DND-41 (cell line): ENCODE measurements around the gene XRCC4.

ENCODE experiments used
- ATAC-seq: fragments of 200-7000 bp; cut with Tn5 transposase; 3 replicates; pipeline ENCODE4 v1.9.1; 2021; ENCODE audit warnings: low read depth; ENCODE audit not compliant: insufficient read depth
- DNase-seq: peaks from one replicate; pipeline ENCODE4 v3.0.0-alpha.2; 2020
- H2AFZ ChIP-seq: 2 replicates; pipeline ENCODE4 v1.6.0; 2012; ENCODE audit warnings: low read depth, low read length
- H3K27ac ChIP-seq: 2 replicates; pipeline ENCODE4 v1.5.1; 2012; ENCODE audit warnings: low read length, inconsistent platforms
- H3K27me3 ChIP-seq: fragments of 200-600 bp; sonication (generic); 2 replicates; pipeline ENCODE4 v1.6.0; 2012; ENCODE audit warnings: low read length, mild to moderate bottlenecking, inconsistent platforms; ENCODE audit not compliant: insufficient read depth, poor library complexity
- H3K36me3 ChIP-seq: 2 replicates; pipeline ENCODE4 v1.5.1; 2012; ENCODE audit warnings: low read length, inconsistent platforms; ENCODE audit not compliant: insufficient read depth
- H3K4me1 ChIP-seq: 2 replicates; pipeline ENCODE4 v1.5.1; 2012; ENCODE audit warnings: mild to moderate bottlenecking, low read length; ENCODE audit not compliant: insufficient read depth
- H3K4me2 ChIP-seq: 2 replicates; pipeline ENCODE4 v1.6.0; 2012; ENCODE audit warnings: mild to moderate bottlenecking, moderate library complexity, low read length, inconsistent platforms; ENCODE audit not compliant: insufficient read depth
- H3K4me3 ChIP-seq, 2 experiments: fragments of 200-600 bp in 1 of 2; shearing (Covaris generic) in 1 of 2; 2 replicates each; pipeline ENCODE4 v1.5.1; 2012 to 2016; ENCODE audit warnings: inconsistent platforms in 2 of 2, low read length in 2 of 2, mild to moderate bottlenecking in 2 of 2, low read depth in 1 of 2, moderate library complexity in 1 of 2
- H3K79me2 ChIP-seq: 2 replicates; pipeline ENCODE4 v1.6.0; 2012; ENCODE audit warnings: low read length, inconsistent platforms; ENCODE audit not compliant: insufficient read depth
- H3K9ac ChIP-seq: 2 replicates; pipeline ENCODE4 v1.6.0; 2012; ENCODE audit warnings: low read depth, mild to moderate bottlenecking, inconsistent platforms, low read length, moderate library complexity
- H3K9me3 ChIP-seq: 2 replicates; pipeline ENCODE4 v1.5.1; 2012; ENCODE audit warnings: low read length, moderate library complexity, mild to moderate bottlenecking, inconsistent platforms; ENCODE audit not compliant: insufficient read depth, severe bottlenecking
- H4K20me1 ChIP-seq: 2 replicates; pipeline ENCODE4 v1.6.0; 2012; ENCODE audit warnings: low read length; ENCODE audit not compliant: insufficient read depth
- CTCF ChIP-seq: IDR thresholded peaks from 2 replicates; pipeline ENCODE4 v1.5.1; 2012; ENCODE audit warnings: borderline replicate concordance, low read length, moderate library complexity, mild to moderate bottlenecking; ENCODE audit not compliant: poor library complexity, severe bottlenecking; ENCODE audit errors: extremely low read depth
- EZH2 ChIP-seq: IDR thresholded peaks from 3 replicates; pipeline ENCODE4 v1.6.1; 2012; ENCODE audit warnings: borderline replicate concordance, low read depth, mild to moderate bottlenecking, moderate library complexity, low read length, inconsistent platforms; ENCODE audit not compliant: severe bottlenecking

Gene XRCC4

GRCh38 chr5:83169571-83170337 is 92.4 kb downstream of the XRCC4 start:
- Histone ChIP-seq H3K79me2 (no peaks in the 10 kb centered on the region), H3K9ac (no peak overlapping the region), H3K27ac (no peak overlapping the region), H4K20me1 (no peaks in the 10 kb centered on the region), H3K36me3 (no peaks in the 10 kb centered on the region), H3K4me3 (no peak overlapping the region), H3K9me3 (no peaks in the 10 kb centered on the region), H3K27me3 (no peaks in the 10 kb centered on the region), H3K4me1 (no peaks in the 10 kb centered on the region), H2AFZ (no peak overlapping the region), H3K4me2 (no peak overlapping the region)
- no peak for DNase-seq
- TF ChIP-seq CTCF: no peak
- no peak for TF ChIP-seq EZH2
- no peak for ATAC-seq

- Histone ChIP-seq H3K9ac (no peak overlapping the region), H3K79me2 (no peaks in the 10 kb centered on the region), H3K4me3 (no peak overlapping the region), H3K4me2 (no peak overlapping the region), H3K36me3 (no peaks in the 10 kb centered on the region), H3K27me3 (no peaks in the 10 kb centered on the region), H4K20me1 (no peaks in the 10 kb centered on the region), H3K9me3 (no peaks in the 10 kb centered on the region), H3K27ac (no peak overlapping the region), H3K4me1 (no peaks in the 10 kb centered on the region), H2AFZ (no peak overlapping the region)
- TF ChIP-seq CTCF (no peak), EZH2 (no peak)
- DNase-seq (no peak), ATAC-seq (no peak)
Measured at GRCh38 chr5:83172011-83172410, 94.7 kb downstream of the XRCC4 start.

DNA sequence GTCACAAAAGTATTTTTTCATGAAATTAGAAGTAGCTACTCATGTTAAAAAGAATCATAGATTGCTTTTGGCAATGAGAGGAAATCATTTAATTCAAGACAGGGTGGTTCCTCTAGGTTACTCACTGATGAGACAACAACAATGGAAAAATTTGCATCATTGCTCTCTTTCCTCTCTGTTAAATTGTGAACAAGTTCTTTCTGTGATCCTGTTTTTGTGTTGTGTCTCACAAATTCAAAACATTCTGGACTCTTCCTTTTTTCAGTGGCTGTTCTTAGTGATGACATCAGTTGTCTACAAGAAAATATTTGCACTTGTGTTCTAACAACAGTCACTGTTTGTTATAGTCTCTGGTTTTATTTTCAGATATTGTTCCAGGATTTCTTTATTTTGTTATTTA is 95.3 kb downstream of the XRCC4 start:
- Histone ChIP-seq H3K27me3 (no peaks in the 10 kb centered on the region), H3K9ac (no peak overlapping the region), H2AFZ (no peak overlapping the region), H3K4me1 (no peaks in the 10 kb centered on the region), H4K20me1 (no peaks in the 10 kb centered on the region), H3K4me3 (no peak overlapping the region), H3K36me3 (no peaks in the 10 kb centered on the region), H3K9me3 (no peaks in the 10 kb centered on the region), H3K79me2 (no peaks in the 10 kb centered on the region), H3K4me2 (no peak overlapping the region), H3K27ac (no peak overlapping the region)
- no peak for DNase-seq
- no peak for ATAC-seq
- no peak for TF ChIP-seq CTCF
- no peak for TF ChIP-seq EZH2
